NCI-H2171 treated with DMSO at 0.1 percent for 48 hours (cell line): Measurements from ENCODE around the gene GNA15.
A peak's percentile ranks its signal among the peaks of the same experiment; 100 is the strongest.

Source experiments
- DNase-seq: peaks from one replicate; lab custom pipeline; 2025; lab: John Stamatoyannopoulos, UW

GNA15 gene

GRCh38 chr19:3121396-3121795 is 14.4 kb upstream of the GNA15 start:
- no peak for DNase-seq

- no peak for DNase-seq
Measured at GRCh38 chr19:3121821-3122511, 13.9 kb upstream of the GNA15 start.

- no peak for DNase-seq
Measured at GRCh38 chr19:3122512-3122870, 13.3 kb upstream of the GNA15 start.

- DNase-seq = no peak
Measured at GRCh38 chr19:3123088-3123721, 12.6 kb upstream of the GNA15 start.

- no peak for DNase-seq
Measured at GRCh38 chr19:3123956-3124355, 11.9 kb upstream of the GNA15 start.

- no peak for DNase-seq
Measured at GRCh38 chr19:3124630-3125029, 11.2 kb upstream of the GNA15 start.

GRCh38 chr19:3125900-3126524 is 9.8 kb upstream of the GNA15 start:
- peak; percentile 75 for DNase-seq

- peak; percentile 63 for DNase-seq
Measured at GRCh38 chr19:3129112-3129511, 6.7 kb upstream of the GNA15 start.

GRCh38 chr19:3131168-3131567 is 4.7 kb upstream of the GNA15 start:
- no peak for DNase-seq

GRCh38 chr19:3132971-3133792 is 2.7 kb upstream of the GNA15 start:
- DNase-seq = peak; percentile 97

- no peak for DNase-seq
Measured at GRCh38 chr19:3133793-3134116, 2.1 kb upstream of the GNA15 start.

- no peak for DNase-seq
Measured at GRCh38 chr19:3136684-3137055, 837 bp downstream of the GNA15 start.

GRCh38 chr19:3137119-3137518 is 1.3 kb downstream of the GNA15 start:
- DNase-seq = no peak

- DNase-seq = no peak
Measured at GRCh38 chr19:3138268-3138667, 2.4 kb downstream of the GNA15 start.

GRCh38 chr19:3140667-3141038 is 4.8 kb downstream of the GNA15 start:
- no peak for DNase-seq

GRCh38 chr19:3142292-3142670 is 6.4 kb downstream of the GNA15 start:
- no peak for DNase-seq

- DNase-seq = no peak
Measured at GRCh38 chr19:3142781-3143337, 7.0 kb downstream of the GNA15 start.

GRCh38 chr19:3145909-3146676 is 10.3 kb downstream of the GNA15 start:
- peak; percentile 50 for DNase-seq

GRCh38 chr19:3146677-3147100 is 10.9 kb downstream of the GNA15 start:
- no peak for DNase-seq

GRCh38 chr19:3148503-3148902 is 12.7 kb downstream of the GNA15 start:
- DNase-seq = no peak

- no peak for DNase-seq
Measured at GRCh38 chr19:3149089-3149488, 13.3 kb downstream of the GNA15 start.
